Endothelial cell of umbilical vein (primary cell): Measurements from ENCODE around the gene KIF19. TPM values are rescaled to one million over a fixed set of nuclear protein-coding genes. Genes with fewer than 3 reads are reported as not detected.

ENCODE experiments used
- BruUV-seq: library from RNA; stranded (reverse); fragments of 400-500 nt; replicated peaks from 2 replicates; lab custom pipeline; 2021; lab: Mats Ljungman, UMichigan
- CTCF ChIA-PET: fragments of 300-600, 350-600 bp; sonication (Branson Sonifier 250); formaldehyde crosslinking; loops from one replicate; lab custom pipeline; 2021; ENCODE audit warnings: antibody characterized with exemption, inconsistent platforms; lab: Charles Lee
- POLR2A ChIA-PET: fragments of 300-600, 350-600 bp; sonication (Branson Sonifier 250); formaldehyde crosslinking; loops from one replicate; lab custom pipeline; 2021; ENCODE audit warnings: antibody characterized with exemption, inconsistent platforms; lab: Charles Lee
- DNase-seq: peaks from one replicate; pipeline ENCODE4 v3.0.0-alpha.2; 2011; ENCODE audit warnings: low read depth, low spot score
- FAIRE-seq: peaks from 2 replicates; lab custom pipeline; 2011; peaks lifted over from hg19 to GRCh38; lab: Jason Lieb, UNC
- H2AFZ ChIP-seq: 2 replicates; pipeline ENCODE4 v1.6.0; 2012; ENCODE audit warnings: low read depth, low read length, control low read depth, inconsistent platforms
- H3K27ac ChIP-seq: 2 replicates; pipeline ENCODE4 v1.5.1; 2011; ENCODE audit warnings: low read depth, mild to moderate bottlenecking, control low read depth, low read length, moderate library complexity; ENCODE audit not compliant: insufficient read depth
- H3K27me3 ChIP-seq, 2 experiments: 2 replicates each; pipeline versions ENCODE4 v1.6.0 to v1.6.1; 2011; ENCODE audit warnings: low read length in 2 of 2, mixed read lengths in 1 of 2; ENCODE audit not compliant: control insufficient read depth in 2 of 2, insufficient read depth in 2 of 2
- H3K36me3 ChIP-seq, 2 experiments: 2 replicates in 1 of 2; 3 replicates in 1 of 2; pipeline ENCODE4 v1.5.1; 2011; ENCODE audit warnings: low read length in 2 of 2, mild to moderate bottlenecking in 1 of 2, moderate library complexity in 1 of 2; ENCODE audit not compliant: control insufficient read depth in 2 of 2, insufficient read depth in 2 of 2; ENCODE audit errors: extremely low read depth in 1 of 2
- H3K4me1 ChIP-seq: 3 replicates; pipeline ENCODE4 v1.5.1; 2011; ENCODE audit warnings: mild to moderate bottlenecking, low read length; ENCODE audit not compliant: control insufficient read depth, insufficient read depth; ENCODE audit errors: extremely low read depth
- H3K4me2 ChIP-seq: 2 replicates; pipeline ENCODE4 v1.6.1; 2011; ENCODE audit warnings: low read length, control low read depth, mixed read lengths; ENCODE audit not compliant: insufficient read depth
- H3K4me3 ChIP-seq, 3 experiments: fragments of 200-600 bp in 1 of 3; sonication (generic), shearing (Covaris generic) in 1 of 3; replicated peaks in 1 of 3; 2 replicates each; pipeline ENCODE4 v1.5.1; 2011 to 2016; ENCODE audit warnings: control low read depth in 3 of 3, low read length in 3 of 3, mild to moderate bottlenecking in 2 of 3, inconsistent platforms in 1 of 3, low read depth in 1 of 3, moderate library complexity in 1 of 3; ENCODE audit not compliant: insufficient read depth in 1 of 3
- H3K79me2 ChIP-seq: 2 replicates; pipeline ENCODE4 v1.6.0; 2012; ENCODE audit warnings: low read length, inconsistent platforms; ENCODE audit not compliant: control insufficient read depth, insufficient read depth
- H3K9ac ChIP-seq: replicated peaks from 2 replicates; pipeline ENCODE3; 2011; ENCODE audit warnings: low read length, control low read depth; ENCODE audit not compliant: insufficient read depth; ENCODE audit errors: extremely low read depth
- H3K9me1 ChIP-seq: replicated peaks from 3 replicates; pipeline ENCODE4 v1.6.0; 2011; ENCODE audit warnings: mild to moderate bottlenecking, low read length; ENCODE audit not compliant: control insufficient read depth, insufficient read depth; ENCODE audit errors: extremely low read depth
- H3K9me3 ChIP-seq: replicated peaks from 2 replicates; pipeline ENCODE4 v1.5.1; 2012; ENCODE audit warnings: low read length, inconsistent platforms; ENCODE audit not compliant: control insufficient read depth, insufficient read depth
- H4K20me1 ChIP-seq: replicated peaks from 2 replicates; pipeline ENCODE3; 2011; ENCODE audit warnings: mild to moderate bottlenecking, low read length; ENCODE audit not compliant: control insufficient read depth, insufficient read depth; ENCODE audit errors: extremely low read depth
- CTCF ChIP-seq, 2 donors: IDR thresholded peaks; 1 replicate in 1 of 2; 2 replicates in 1 of 2; pipeline ENCODE4 v1.5.1; 2011; ENCODE audit warnings: low read length in 2 of 2, mild to moderate bottlenecking in 2 of 2, moderate library complexity in 2 of 2, control low read depth in 1 of 2, inconsistent platforms in 1 of 2, low read depth in 1 of 2; ENCODE audit not compliant: insufficient read depth in 1 of 2; ENCODE audit errors: extremely low read depth in 1 of 2
- EZH2 ChIP-seq: IDR thresholded peaks from 2 replicates; pipeline ENCODE4 v1.6.1; 2012; ENCODE audit warnings: borderline replicate concordance, low read depth, mild to moderate bottlenecking, moderate library complexity, low read length, inconsistent platforms; ENCODE audit not compliant: severe bottlenecking
- FOS ChIP-seq: IDR thresholded peaks from 2 replicates; pipeline ENCODE4 v1.6.1; 2011; ENCODE audit warnings: mild to moderate bottlenecking, low read length, moderate library complexity, borderline replicate concordance; ENCODE audit not compliant: insufficient read depth
- GATA2 ChIP-seq: IDR thresholded peaks from 2 replicates; pipeline ENCODE4 v1.7.0; 2011; ENCODE audit warnings: low read depth, mild to moderate bottlenecking, moderate library complexity, mixed read lengths, low read length; ENCODE audit not compliant: insufficient read length, insufficient read depth
- JUN ChIP-seq: IDR thresholded peaks from 2 replicates; pipeline ENCODE4 v1.6.1; 2011; ENCODE audit warnings: borderline replicate concordance, low read depth; ENCODE audit not compliant: insufficient read length, insufficient read depth
- MAX ChIP-seq: IDR thresholded peaks from 2 replicates; pipeline ENCODE4 v1.6.1; 2011; ENCODE audit not compliant: insufficient read depth, insufficient read length
- MYC ChIP-seq: IDR thresholded peaks from one replicate; pipeline ENCODE4 v1.6.1; 2011; ENCODE audit warnings: mild to moderate bottlenecking, low read depth, low read length
- POLR2A ChIP-seq: IDR thresholded peaks from 2 replicates; pipeline ENCODE4 v1.6.1; 2012; ENCODE audit warnings: low read depth, mild to moderate bottlenecking, control low read depth, low read length
- POLR2AphosphoS5 ChIP-seq: IDR thresholded peaks from 2 replicates; pipeline ENCODE4 v1.6.1; 2012; ENCODE audit warnings: low read depth, mild to moderate bottlenecking, control low read depth, low read length, moderate library complexity; ENCODE audit not compliant: insufficient read depth
- dilution Hi-C: fragments of 300-500 bp; cut with MboI; formaldehyde crosslinking; loops from one replicate; pipeline ENCODE4 v1.15.0; 2019; ENCODE audit warnings: low sequenced_read_pairs; ENCODE audit not compliant: extremely low pct_ligation_motif_present
- intact Hi-C: fragments of 100-400 bp; cut with micrococcal nuclease; formaldehyde crosslinking; loops from one replicate; pipeline ENCODE4 v1.10.0; 2022
- polyA plus RNA-seq, 4 experiments: library from polyadenylated mRNA; depleted of rRNA in 3 of 4; stranded (reverse) in 3 of 4; unstranded in 1 of 4; fragments of >200 nt; gene quantifications; 2 replicates each; pipeline versions ENCODE4 v1.2.1 to v1.2.3, GENCODE V29; 2011 to 2012; ENCODE audit warnings: missing spikeins in 1 of 4
- total RNA-seq: library from RNA; stranded (reverse); gene quantifications from 2 replicates; pipeline ENCODE4 v1.2.3, GENCODE V29; 2021

KIF19 gene
- total and polyA plus RNA-seq, 2 donors (not counting 3 experiments of a cell fraction or from before 2014, with no cell fraction given), result 0.10 to 0.84 TPM

- Histone ChIP-seq H3K4me2 (no peak overlapping the region), H3K4me1 (no peaks in the 10 kb centered on the region), H3K9ac (no peak overlapping the region), H2AFZ (no peak overlapping the region), H3K4me3 (no peak overlapping the region), H3K9me1 (no peaks in the 10 kb centered on the region), H3K27ac (no peak overlapping the region), H3K36me3 (no peaks in the 10 kb centered on the region), H3K27me3 (no peaks in the 10 kb centered on the region), H3K9me3 (no peaks in the 10 kb centered on the region), H4K20me1 (no peaks in the 10 kb centered on the region), H3K79me2 (no peaks in the 10 kb centered on the region)
- TF ChIP-seq POLR2AphosphoS5 (no peak), MYC (no peak), POLR2A (no peak), FOS (no peak), GATA2 (no peak), MAX (no peak), EZH2 (no peak), CTCF (IDR thresholded peaks at IDR 0.05; ENCODE audit: extremely low read depth in 1 of 2, insufficient read depth in 1 of 2, low read depth in 1 of 2, low read length in 2 of 2) (no peak), JUN (no peak)
- DNase-seq, result no peak
- POLR2A ChIA-PET, result no interaction called here
- intact Hi-C loops (no loop called here), dilution Hi-C loops (no loop called here)
- no peak for FAIRE-seq
- CTCF ChIA-PET, result interaction anchor here (1.3 to 5.3 kb wide), 2 partner anchors 9 to 15 kb away, joined by 3 to 32 read pairs; no protein-coding TSS in a partner anchor
- BruUV-seq, result no TSS peak
Observed at GRCh38 chr17:74394977-74395376, 69.0 kb downstream of the KIF19 start.
